Adrenal gland (tissue), 12 donors: ENCODE data around the gene FPGS. TPM values are rescaled to one million over a fixed set of nuclear protein-coding genes. Genes with fewer than 3 reads are reported as not detected.

Experiments
- DNase-seq, 7 donors: peaks; one replicate each; pipeline ENCODE4 v3.0.0-alpha.2; 2019 to 2020
- H3K27ac ChIP-seq, 5 donors: fragments of 200-600 bp; sonication (generic) in 4 of 5; 1 replicate in 3 of 5; 2 replicates in 2 of 5; pipeline versions ENCODE4 v1.5.1 to v1.8.0; 2016 to 2020; ENCODE audit warnings: mild to moderate bottlenecking in 1 of 5
- H3K27me3 ChIP-seq: fragments of 200-600 bp; 2 replicates; pipeline ENCODE4 v1.8.0; 2021
- H3K36me3 ChIP-seq, 2 donors: fragments of 200-600 bp; replicated peaks in 1 of 2; 1 replicate in 1 of 2; 2 replicates in 1 of 2; pipeline versions ENCODE4 v1.5.1 to v1.8.0; 2018 to 2022
- H3K4me1 ChIP-seq, 2 donors: fragments of 200-600 bp; replicated peaks in 1 of 2; 1 replicate in 1 of 2; 2 replicates in 1 of 2; pipeline versions ENCODE4 v1.5.1 to v1.8.0; 2018 to 2021
- H3K4me3 ChIP-seq, 4 donors: fragments of 200-600 bp; sonication (generic) in 3 of 4; one replicate each; pipeline ENCODE4 v1.5.1; 2016 to 2018
- H3K9me3 ChIP-seq, 3 donors: fragments of 200-600 bp; sonication (generic) in 1 of 3; replicated peaks in 1 of 3; 1 replicate in 2 of 3; 2 replicates in 1 of 3; pipeline versions ENCODE4 v1.5.1 to v1.8.0; 2016 to 2021
- CTCF ChIP-seq, 6 experiments: fragments of 450-650 bp in 4 of 6; fragments of 200-600 bp in 2 of 6; sonication (generic) in 1 of 6; IDR thresholded peaks; 1 replicate in 5 of 6; 2 replicates in 1 of 6; pipeline versions ENCODE4 v1.5.1 to v1.8.0; 2016 to 2021; ENCODE audit warnings: antibody characterized with exemption in 6 of 6, mild to moderate bottlenecking in 2 of 6, moderate library complexity in 1 of 6
- POLR2A ChIP-seq, 2 donors: fragments of 450-650 bp; IDR thresholded peaks; one replicate each; pipeline ENCODE4 v1.6.1; 2017; ENCODE audit warnings: antibody characterized with exemption in 2 of 2, mild to moderate bottlenecking in 2 of 2, moderate library complexity in 1 of 2
- WGBS, 4 donors: extraction: QIAGEN DNeasy Blood & Tissue Kit in 2 of 4; methylation state at CpG; one replicate each; pipeline versions ENCODE4 v1.1.5 to v1.1.7; 2013 to 2017; 5-methylcytosine and 5-hydroxymethylcytosine counted together
- intact Hi-C, 2 donors: fragments of 100-400 bp; cut with DNase I; formaldehyde crosslinking; loops; one replicate each; pipeline versions ENCODE4 v1.14.1 to v1.15.0; 2022 to 2023
- polyA plus RNA-seq, 3 donors: library from polyadenylated mRNA; stranded (reverse); fragments of 200-250 nt in 2 of 3; fragments of 350-450 nt in 1 of 3; fragmentation: Illumina TruSeq in 1 of 3; extraction: RNeasy Lipid Tissue Mini Kit (QIAGEN cat#74804) in 1 of 3; gene quantifications; one replicate each; pipeline ENCODE4 v1.2.3, GENCODE V29; 2013 to 2014
- total RNA-seq, 9 donors: library from RNA; depleted of rRNA in 4 of 9; stranded (reverse); fragments of >200 nt in 4 of 9; fragments of 120-200 nt in 1 of 9; fragmentation: NEBNext Ultra II Directional in 1 of 9; extraction: Animal tissue kit (Norgen Biotek cat#: 25700) in 1 of 9; gene quantifications; one replicate each; pipeline versions ENCODE4 v1.1.0 to v1.2.4, GENCODE V29; 2013 to 2023
- donor health status: healthy with polysubstance abuse.
- donor health status: Bipolar disorder and iron deficiency.
- donor health status: DM: yes; HTN: yes; CAD: no.
- donor health status: DM: no; HTN: no; CAD: no.
- donor health status: DM: no; HTN: no; CAD: no.
- donor health status: DM: yes; HTN: yes; CAD: no.

Gene FPGS
- total and polyA plus RNA-seq, 12 donors = 31.1 to 359 (median 120) TPM

- 62 to 90% (median 65%) methylated on average over 2 to 17 of the region's 17 CpGs for WGBS, 4 donors
- DNase-seq = peak in 2 of 7 donors; percentile 33 to 41
- H3K4me1 ChIP-seq = peaks cover 0 to 11% of the 10 kb centered on the region in 2 donors
- H3K4me3 ChIP-seq = no peak overlapping the region
- no peaks in the 10 kb centered on the region for H3K27me3 ChIP-seq
- no peaks in the 10 kb centered on the region for H3K9me3 ChIP-seq
- intact Hi-C loops = no loop called here
- H3K36me3 ChIP-seq = peaks cover 0 to 81% of the 10 kb centered on the region in 2 donors
- TF ChIP-seq POLR2A (IDR thresholded peaks at IDR 0.05) (no peak), CTCF (IDR thresholded peaks at IDR 0.05) (no peak)
- H3K27ac ChIP-seq = peak overlapping the region in 1 of 5 donors; percentile 39
Measured at GRCh38 chr9:127817881-127818434, 15.3 kb downstream of the FPGS start.

- peak in 1 of 7 donors; percentile 14 for DNase-seq
- Histone ChIP-seq H3K9me3 (no peaks in the 10 kb centered on the region), H3K4me3 (no peak overlapping the region), H3K27me3 (no peaks in the 10 kb centered on the region), H3K27ac (peak overlapping the region in 1 of 5 donors; percentile 39), H3K36me3 (peaks cover 0 to 80% of the 10 kb centered on the region in 2 donors), H3K4me1 (peaks cover 0 to 11% of the 10 kb centered on the region in 2 donors)
- intact Hi-C loops = no loop called here
- WGBS, 4 donors = 84 to 92% (median 88%) methylated on average over 9 to 11 of the region's 11 CpGs
- TF ChIP-seq POLR2A (IDR thresholded peaks at IDR 0.05) = no peak
- no peak for TF ChIP-seq CTCF (IDR thresholded peaks at IDR 0.05)
Measured at GRCh38 chr9:127818574-127818973, 15.9 kb downstream of the FPGS start.

- no peak overlapping the region for H3K27ac ChIP-seq
- no peak overlapping the region for H3K4me3 ChIP-seq
- WGBS, 4 donors = 52 to 73% (median 66%) methylated on average over 4 of the region's 4 CpGs
- H3K27me3 ChIP-seq = no peaks in the 10 kb centered on the region
- H3K4me1 ChIP-seq = peaks cover 0 to 9% of the 10 kb centered on the region in 2 donors
- H3K9me3 ChIP-seq = no peaks in the 10 kb centered on the region
- TF ChIP-seq POLR2A (IDR thresholded peaks at IDR 0.05) (no peak), CTCF (IDR thresholded peaks at IDR 0.05) (no peak)
- no peak for DNase-seq
- intact Hi-C loops = no loop called here
- peaks cover 0 to 77% of the 10 kb centered on the region in 2 donors for H3K36me3 ChIP-seq
Measured at GRCh38 chr9:127822108-127822507, 19.4 kb downstream of the FPGS start.

GRCh38 chr9:127825319-127826051, 22.8 kb downstream of the FPGS start:
- H3K9me3 ChIP-seq = no peaks in the 10 kb centered on the region
- TF ChIP-seq CTCF (IDR thresholded peaks at IDR 0.05) (peak in 4 of 6 experiments; percentile 25 to 53 (median 38)), POLR2A (IDR thresholded peaks at IDR 0.05) (no peak)
- peak in 6 of 7 donors; percentile 56 to 79 (median 73) for DNase-seq
- no peak overlapping the region for H3K4me3 ChIP-seq
- H3K4me1 ChIP-seq = peaks cover 6 to 25% of the 10 kb centered on the region in 2 donors
- H3K27me3 ChIP-seq = no peaks in the 10 kb centered on the region
- H3K27ac ChIP-seq = peak overlapping the region in 1 of 5 donors; percentile 52
- 54 to 84% (median 62%) methylated on average over 6 to 42 of the region's 42 CpGs for WGBS, 4 donors
- intact Hi-C loops = no loop called here
- peaks cover 0 to 59% of the 10 kb centered on the region in 2 donors for H3K36me3 ChIP-seq
